NCI-H2081 treated with DMSO at 0.1 percent for 48 hours (cell line): ENCODE measurements around the gene OR5M8.

Experiments used
- DNase-seq: peaks from one replicate; lab custom pipeline; 2025; lab: John Stamatoyannopoulos, UW

Gene OR5M8

GRCh38 chr11:56491270-56491669 lies at the start of gene OR5M8:
OR5M8 (minus strand) TSS chr11:56491370; CDS start chr11:56491370, 0 bp downstream.
- no peak for DNase-seq

GRCh38 chr11:56533054-56533740 lies 42.0 kb upstream of the OR5M8 start:
- DNase-seq = no peak

GRCh38 chr11:56531856-56532255 lies 40.7 kb upstream of the OR5M8 start:
- DNase-seq = no peak

- DNase-seq = no peak
Measured at GRCh38 chr11:56522008-56522407, 30.8 kb upstream of the OR5M8 start.

- no peak for DNase-seq
Measured at GRCh38 chr11:56513280-56513679, 22.1 kb upstream of the OR5M8 start.

GRCh38 chr11:56509439-56509838 lies 18.3 kb upstream of the OR5M8 start:
- no peak for DNase-seq

- no peak for DNase-seq
Measured at GRCh38 chr11:56497010-56497409, 5.8 kb upstream of the OR5M8 start.

GRCh38 chr11:56495117-56495516 lies 3.9 kb upstream of the OR5M8 start:
- no peak for DNase-seq

- DNase-seq = no peak
Measured at GRCh38 chr11:56486801-56487200, 4.4 kb downstream of the OR5M8 start.

- DNase-seq = no peak
Measured at GRCh38 chr11:56474729-56475235, 16.4 kb downstream of the OR5M8 start.

- no peak for DNase-seq
Measured at GRCh38 chr11:56473252-56473651, 17.9 kb downstream of the OR5M8 start, which contains the start of gene OR5M3. OR5M3 (minus strand) TSS chr11:56473352; CDS start chr11:56470497, 2,855 bp downstream.

- DNase-seq = no peak
Measured at GRCh38 chr11:56457076-56457475, 34.1 kb downstream of the OR5M8 start.

GRCh38 chr11:56453521-56453920 lies 37.6 kb downstream of the OR5M8 start:
- no peak for DNase-seq
